ENCODE measurements around the gene PDE1C. TPM values are rescaled to one million over a fixed set of nuclear protein-coding genes. Genes with fewer than 3 reads are reported as not detected.

Gene PDE1C
- total RNA-seq, 1 donor from 2014 or later = 0.26 TPM

- TF ChIP-seq, protein P1, sequence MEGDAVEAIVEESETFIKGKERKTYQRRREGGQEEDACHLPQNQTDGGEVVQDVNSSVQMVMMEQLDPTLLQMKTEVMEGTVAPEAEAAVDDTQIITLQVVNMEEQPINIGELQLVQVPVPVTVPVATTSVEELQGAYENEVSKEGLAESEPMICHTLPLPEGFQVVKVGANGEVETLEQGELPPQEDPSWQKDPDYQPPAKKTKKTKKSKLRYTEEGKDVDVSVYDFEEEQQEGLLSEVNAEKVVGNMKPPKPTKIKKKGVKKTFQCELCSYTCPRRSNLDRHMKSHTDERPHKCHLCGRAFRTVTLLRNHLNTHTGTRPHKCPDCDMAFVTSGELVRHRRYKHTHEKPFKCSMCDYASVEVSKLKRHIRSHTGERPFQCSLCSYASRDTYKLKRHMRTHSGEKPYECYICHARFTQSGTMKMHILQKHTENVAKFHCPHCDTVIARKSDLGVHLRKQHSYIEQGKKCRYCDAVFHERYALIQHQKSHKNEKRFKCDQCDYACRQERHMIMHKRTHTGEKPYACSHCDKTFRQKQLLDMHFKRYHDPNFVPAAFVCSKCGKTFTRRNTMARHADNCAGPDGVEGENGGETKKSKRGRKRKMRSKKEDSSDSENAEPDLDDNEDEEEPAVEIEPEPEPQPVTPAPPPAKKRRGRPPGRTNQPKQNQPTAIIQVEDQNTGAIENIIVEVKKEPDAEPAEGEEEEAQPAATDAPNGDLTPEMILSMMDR (conservative IDR thresholded peaks at IDR 0.05) = peak; percentile 77
- Mint-ChIP-seq H3K4me1 (peaks cover 6% of the 10 kb centered on the region), H3K4me3 (no peak overlapping the region), H3K36me3 (ENCODE audit: low read depth) (no peaks in the 10 kb centered on the region), H3K9me3 (peaks cover 2% of the 10 kb centered on the region), H3K27me3 (ENCODE audit: low read depth) (no peaks in the 10 kb centered on the region), H3K27ac (ENCODE audit: unreplicated experiment) (no peak overlapping the region)
- peak; percentile 18 for DNase-seq (ENCODE audit: low read depth, low spot score)
Observed at GRCh38 chr7:31782411-31782991, 287.7 kb downstream of the PDE1C start.

GRCh38 chr7:31778296-31778695, 291.9 kb downstream of the PDE1C start:
- no peaks in the 10 kb centered on the region for H3K36me3 Mint-ChIP-seq (ENCODE audit: low read depth)
- TF ChIP-seq, protein P1 (conservative IDR thresholded peaks at IDR 0.05) = no peak
- H3K4me1 Mint-ChIP-seq = peaks cover 20% of the 10 kb centered on the region
- no peaks in the 10 kb centered on the region for H3K27me3 Mint-ChIP-seq (ENCODE audit: low read depth)
- no peak for DNase-seq (ENCODE audit: low read depth, low spot score)
- H3K4me3 Mint-ChIP-seq = no peak overlapping the region
- H3K9me3 Mint-ChIP-seq = peaks cover 2% of the 10 kb centered on the region
- no peak overlapping the region for H3K27ac Mint-ChIP-seq (ENCODE audit: unreplicated experiment)

- DNase-seq (ENCODE audit: low read depth, low spot score) = no peak
- Mint-ChIP-seq H3K36me3 (ENCODE audit: low read depth) (no peaks in the 10 kb centered on the region), H3K4me1 (peaks cover 17% of the 10 kb centered on the region), H3K4me3 (no peak overlapping the region), H3K9me3 (peaks cover 2% of the 10 kb centered on the region), H3K27me3 (ENCODE audit: low read depth) (no peaks in the 10 kb centered on the region), H3K27ac (ENCODE audit: unreplicated experiment) (no peak overlapping the region)
- TF ChIP-seq, protein P1 (conservative IDR thresholded peaks at IDR 0.05) = no peak
Observed at GRCh38 chr7:31776616-31777015, 293.6 kb downstream of the PDE1C start.

DNA sequence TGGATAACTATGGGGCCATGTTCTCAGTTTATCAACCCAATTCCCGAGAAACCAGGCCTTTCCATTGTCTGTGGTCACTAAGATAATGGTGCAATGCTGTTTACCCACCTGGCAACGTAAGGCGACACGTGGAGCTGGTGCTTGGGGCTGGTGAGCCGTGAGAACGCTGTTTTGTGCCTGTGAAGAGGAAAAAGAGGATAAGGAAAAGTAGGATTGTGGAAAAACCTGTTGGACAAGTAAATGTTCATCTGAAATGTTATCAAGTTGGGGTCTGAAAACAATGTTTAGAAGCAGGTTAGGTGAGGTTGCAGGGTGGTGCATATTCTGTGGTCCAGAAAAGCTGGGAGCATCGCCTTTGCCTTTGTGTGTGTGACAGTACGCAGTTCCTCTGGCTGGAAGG, 294.7 kb downstream of the PDE1C start:
- Mint-ChIP-seq H3K27ac (ENCODE audit: unreplicated experiment) (no peak overlapping the region), H3K27me3 (ENCODE audit: low read depth) (no peaks in the 10 kb centered on the region), H3K9me3 (peaks cover 2% of the 10 kb centered on the region), H3K36me3 (ENCODE audit: low read depth) (no peaks in the 10 kb centered on the region), H3K4me1 (peaks cover 14% of the 10 kb centered on the region), H3K4me3 (no peak overlapping the region)
- TF ChIP-seq, protein P1 (conservative IDR thresholded peaks at IDR 0.05) = no peak
- no peak for DNase-seq (ENCODE audit: low read depth, low spot score)

GRCh38 chr7:31772211-31772610, 298.0 kb downstream of the PDE1C start:
- no peak for DNase-seq (ENCODE audit: low read depth, low spot score)
- Mint-ChIP-seq H3K27me3 (ENCODE audit: low read depth) (no peaks in the 10 kb centered on the region), H3K4me3 (no peak overlapping the region), H3K36me3 (ENCODE audit: low read depth) (no peaks in the 10 kb centered on the region), H3K4me1 (peaks cover 14% of the 10 kb centered on the region), H3K27ac (ENCODE audit: unreplicated experiment) (no peak overlapping the region), H3K9me3 (peaks cover 2% of the 10 kb centered on the region)
- TF ChIP-seq, protein P1 (conservative IDR thresholded peaks at IDR 0.05) = no peak
